ENCODE results near the gene PTPN1.
"Not testable (repeated sequence)": the region's sequence is repeated elsewhere in the genome, so short reads cannot be mapped to it uniquely, and the experiment has no call there.

PTPN1 gene

GRCh38 chr20:50613438-50614169, 103.4 kb downstream of the PTPN1 start:
- no peaks in the 10 kb centered on the region for H3K27me3 Mint-ChIP-seq
- no peaks in the 10 kb centered on the region for H3K9me3 Mint-ChIP-seq
- no peak overlapping the region for H3K27ac Mint-ChIP-seq
- no peaks in the 10 kb centered on the region for H3K36me3 Mint-ChIP-seq (ENCODE audit: low read depth)
- intact Hi-C loops (cut with micrococcal nuclease), result no loop called here
- H3K4me1 Mint-ChIP-seq (ENCODE audit: low read depth), result peaks cover 5% of the 10 kb centered on the region
- no peak overlapping the region for H3K4me3 Mint-ChIP-seq

- H3K27me3 Mint-ChIP-seq, result no peaks in the 10 kb centered on the region
- no peaks in the 10 kb centered on the region for H3K9me3 Mint-ChIP-seq
- peaks cover 5% of the 10 kb centered on the region for H3K4me1 Mint-ChIP-seq (ENCODE audit: low read depth)
- H3K27ac Mint-ChIP-seq, result no peak overlapping the region
- intact Hi-C loops (cut with micrococcal nuclease), result no loop called here
- no peaks in the 10 kb centered on the region for H3K36me3 Mint-ChIP-seq (ENCODE audit: low read depth)
- no peak overlapping the region for H3K4me3 Mint-ChIP-seq
Observed at GRCh38 chr20:50615407-50615806, 105.2 kb downstream of the PTPN1 start.

GRCh38 chr20:50617022-50617421, 106.8 kb downstream of the PTPN1 start:
- Mint-ChIP-seq H3K27ac (no peak overlapping the region), H3K27me3 (no peaks in the 10 kb centered on the region), H3K4me3 (no peak overlapping the region), H3K4me1 (ENCODE audit: low read depth) (no peaks in the 10 kb centered on the region), H3K36me3 (ENCODE audit: low read depth) (no peaks in the 10 kb centered on the region), H3K9me3 (peaks cover 9% of the 10 kb centered on the region)
- intact Hi-C loops (cut with micrococcal nuclease), result no loop called here

GRCh38 chr20:50618537-50618936, 108.4 kb downstream of the PTPN1 start:
- H3K4me1 Mint-ChIP-seq (ENCODE audit: low read depth), result no peaks in the 10 kb centered on the region
- intact Hi-C loops (cut with micrococcal nuclease), result no loop called here
- peaks cover 9% of the 10 kb centered on the region for H3K9me3 Mint-ChIP-seq
- no peaks in the 10 kb centered on the region for H3K36me3 Mint-ChIP-seq (ENCODE audit: low read depth)
- no peaks in the 10 kb centered on the region for H3K27me3 Mint-ChIP-seq
- H3K4me3 Mint-ChIP-seq, result no peak overlapping the region
- no peak overlapping the region for H3K27ac Mint-ChIP-seq

GRCh38 chr20:50620459-50620858, 110.3 kb downstream of the PTPN1 start:
- intact Hi-C loops (cut with micrococcal nuclease); H3K27me3 Mint-ChIP-seq; H3K9me3 Mint-ChIP-seq; H3K4me3 Mint-ChIP-seq; H3K36me3 Mint-ChIP-seq (ENCODE audit: low read depth); H3K4me1 Mint-ChIP-seq (ENCODE audit: low read depth); H3K27ac Mint-ChIP-seq: not testable (repeated sequence)

GRCh38 chr20:50621068-50621665, 111.0 kb downstream of the PTPN1 start:
- peaks cover 9% of the 10 kb centered on the region for H3K9me3 Mint-ChIP-seq
- intact Hi-C loops (cut with micrococcal nuclease), result no loop called here
- H3K27ac Mint-ChIP-seq, result no peak overlapping the region
- H3K36me3 Mint-ChIP-seq (ENCODE audit: low read depth), result no peaks in the 10 kb centered on the region
- no peaks in the 10 kb centered on the region for H3K27me3 Mint-ChIP-seq
- H3K4me3 Mint-ChIP-seq, result no peak overlapping the region
- H3K4me1 Mint-ChIP-seq (ENCODE audit: low read depth), result no peaks in the 10 kb centered on the region

GRCh38 chr20:50624351-50625016, 114.3 kb downstream of the PTPN1 start:
- Mint-ChIP-seq H3K4me3 (no peak overlapping the region), H3K4me1 (ENCODE audit: low read depth) (no peaks in the 10 kb centered on the region), H3K27ac (no peak overlapping the region), H3K36me3 (ENCODE audit: low read depth) (no peaks in the 10 kb centered on the region), H3K27me3 (no peaks in the 10 kb centered on the region), H3K9me3 (peaks cover 9% of the 10 kb centered on the region)
- intact Hi-C loops (cut with micrococcal nuclease), result no loop called here

GRCh38 chr20:50625986-50626677, 115.9 kb downstream of the PTPN1 start:
- no peaks in the 10 kb centered on the region for H3K27me3 Mint-ChIP-seq
- no peaks in the 10 kb centered on the region for H3K36me3 Mint-ChIP-seq (ENCODE audit: low read depth)
- H3K27ac Mint-ChIP-seq, result no peak overlapping the region
- H3K4me3 Mint-ChIP-seq, result no peak overlapping the region
- no peaks in the 10 kb centered on the region for H3K4me1 Mint-ChIP-seq (ENCODE audit: low read depth)
- peaks cover 4% of the 10 kb centered on the region for H3K9me3 Mint-ChIP-seq
- intact Hi-C loops (cut with micrococcal nuclease), result loop anchor here (2.0 kb wide), 1 partner anchor 123 kb away; no protein-coding TSS in a partner anchor

GRCh38 chr20:50627747-50628146, 117.6 kb downstream of the PTPN1 start:
- no peak overlapping the region for H3K4me3 Mint-ChIP-seq

GRCh38 chr20:50628332-50628731, 118.1 kb downstream of the PTPN1 start:
- Mint-ChIP-seq H3K36me3 (ENCODE audit: low read depth) (no peaks in the 10 kb centered on the region), H3K27me3 (peaks cover 5% of the 10 kb centered on the region), H3K27ac (no peak overlapping the region), H3K9me3 (no peaks in the 10 kb centered on the region), H3K4me1 (ENCODE audit: low read depth) (no peaks in the 10 kb centered on the region), H3K4me3 (no peak overlapping the region)
- intact Hi-C loops (cut with micrococcal nuclease), result no loop called here

More at GRCh38 chr20:50627747-50628146, 117.6 kb downstream of the PTPN1 start:
- intact Hi-C loops (cut with micrococcal nuclease), result loop anchor here (2.0 kb wide), 1 partner anchor 121 kb away; no protein-coding TSS in a partner anchor
- Mint-ChIP-seq H3K9me3 (no peaks in the 10 kb centered on the region), H3K36me3 (ENCODE audit: low read depth) (no peaks in the 10 kb centered on the region), H3K4me1 (ENCODE audit: low read depth) (no peaks in the 10 kb centered on the region), H3K27ac (no peak overlapping the region), H3K27me3 (peaks cover 4% of the 10 kb centered on the region)

GRCh38 chr20:50628853-50629669, 118.9 kb downstream of the PTPN1 start:
- no peak overlapping the region for H3K27ac Mint-ChIP-seq
- no peaks in the 10 kb centered on the region for H3K9me3 Mint-ChIP-seq
- no peaks in the 10 kb centered on the region for H3K36me3 Mint-ChIP-seq (ENCODE audit: low read depth)
- no peaks in the 10 kb centered on the region for H3K4me1 Mint-ChIP-seq (ENCODE audit: low read depth)
- no peak overlapping the region for H3K4me3 Mint-ChIP-seq
- H3K27me3 Mint-ChIP-seq, result peaks cover 10% of the 10 kb centered on the region
- intact Hi-C loops (cut with micrococcal nuclease), result no loop called here

- H3K27ac Mint-ChIP-seq, result no peak overlapping the region
- intact Hi-C loops (cut with micrococcal nuclease), result no loop called here
- H3K4me3 Mint-ChIP-seq, result no peak overlapping the region
- H3K27me3 Mint-ChIP-seq, result peaks cover 12% of the 10 kb centered on the region
- no peaks in the 10 kb centered on the region for H3K9me3 Mint-ChIP-seq
- no peaks in the 10 kb centered on the region for H3K36me3 Mint-ChIP-seq (ENCODE audit: low read depth)
- H3K4me1 Mint-ChIP-seq (ENCODE audit: low read depth), result no peaks in the 10 kb centered on the region
Observed at GRCh38 chr20:50629670-50630045, 119.5 kb downstream of the PTPN1 start.

GRCh38 chr20:50630578-50631263, 120.5 kb downstream of the PTPN1 start:
- intact Hi-C loops (cut with micrococcal nuclease), result no loop called here
- no peaks in the 10 kb centered on the region for H3K4me1 Mint-ChIP-seq (ENCODE audit: low read depth)
- no peak overlapping the region for H3K27ac Mint-ChIP-seq
- no peaks in the 10 kb centered on the region for H3K36me3 Mint-ChIP-seq (ENCODE audit: low read depth)
- peaks cover 17% of the 10 kb centered on the region for H3K27me3 Mint-ChIP-seq
- no peaks in the 10 kb centered on the region for H3K9me3 Mint-ChIP-seq
- H3K4me3 Mint-ChIP-seq, result no peak overlapping the region

Measured in dendritic cell treated with granulocyte-macrophage colony-stimulating factor and Interleukin-4, amounts not matched to agents 40 ng/mL and 50 ng/mL, for 4 days (primary cell).